ENCODE results near the gene DNAJC15. TPM values are rescaled to one million over a fixed set of nuclear protein-coding genes. Genes with fewer than 3 reads are reported as not detected.

Gene DNAJC15
- total RNA-seq, 1 donor from 2014 or later, result 21.6 TPM

GRCh38 chr13:43119206-43119605 is 95.8 kb downstream of the DNAJC15 start:
- no peaks in the 10 kb centered on the region for H3K36me3 Mint-ChIP-seq (ENCODE audit: low read depth)
- DNase-seq (ENCODE audit: low spot score), result no peak
- H3K4me3 Mint-ChIP-seq (ENCODE audit: unreplicated experiment), result no peak overlapping the region
- H3K4me1 Mint-ChIP-seq (ENCODE audit: low read depth), result no peaks in the 10 kb centered on the region
- no peaks in the 10 kb centered on the region for H3K9me3 Mint-ChIP-seq (ENCODE audit: low read depth)
- no peak overlapping the region for H3K27ac Mint-ChIP-seq (ENCODE audit: unreplicated experiment)
- TF ChIP-seq, protein P1, sequence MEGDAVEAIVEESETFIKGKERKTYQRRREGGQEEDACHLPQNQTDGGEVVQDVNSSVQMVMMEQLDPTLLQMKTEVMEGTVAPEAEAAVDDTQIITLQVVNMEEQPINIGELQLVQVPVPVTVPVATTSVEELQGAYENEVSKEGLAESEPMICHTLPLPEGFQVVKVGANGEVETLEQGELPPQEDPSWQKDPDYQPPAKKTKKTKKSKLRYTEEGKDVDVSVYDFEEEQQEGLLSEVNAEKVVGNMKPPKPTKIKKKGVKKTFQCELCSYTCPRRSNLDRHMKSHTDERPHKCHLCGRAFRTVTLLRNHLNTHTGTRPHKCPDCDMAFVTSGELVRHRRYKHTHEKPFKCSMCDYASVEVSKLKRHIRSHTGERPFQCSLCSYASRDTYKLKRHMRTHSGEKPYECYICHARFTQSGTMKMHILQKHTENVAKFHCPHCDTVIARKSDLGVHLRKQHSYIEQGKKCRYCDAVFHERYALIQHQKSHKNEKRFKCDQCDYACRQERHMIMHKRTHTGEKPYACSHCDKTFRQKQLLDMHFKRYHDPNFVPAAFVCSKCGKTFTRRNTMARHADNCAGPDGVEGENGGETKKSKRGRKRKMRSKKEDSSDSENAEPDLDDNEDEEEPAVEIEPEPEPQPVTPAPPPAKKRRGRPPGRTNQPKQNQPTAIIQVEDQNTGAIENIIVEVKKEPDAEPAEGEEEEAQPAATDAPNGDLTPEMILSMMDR (IDR thresholded peaks at IDR 0.05), result no peak
- H3K27me3 Mint-ChIP-seq (ENCODE audit: low read depth), result no peaks in the 10 kb centered on the region

- no peak overlapping the region for H3K27ac Mint-ChIP-seq (ENCODE audit: unreplicated experiment)
- no peaks in the 10 kb centered on the region for H3K36me3 Mint-ChIP-seq (ENCODE audit: low read depth)
- TF ChIP-seq, protein P1 (IDR thresholded peaks at IDR 0.05), result no peak
- H3K9me3 Mint-ChIP-seq (ENCODE audit: low read depth), result no peaks in the 10 kb centered on the region
- H3K27me3 Mint-ChIP-seq (ENCODE audit: low read depth), result no peaks in the 10 kb centered on the region
- DNase-seq (ENCODE audit: low spot score), result no peak
- peaks cover 5% of the 10 kb centered on the region for H3K4me1 Mint-ChIP-seq (ENCODE audit: low read depth)
- H3K4me3 Mint-ChIP-seq (ENCODE audit: unreplicated experiment), result no peak overlapping the region
Observed at GRCh38 chr13:43122791-43123190, 99.4 kb downstream of the DNAJC15 start.

- Mint-ChIP-seq H3K4me1 (ENCODE audit: low read depth) (peaks cover 11% of the 10 kb centered on the region), H3K9me3 (ENCODE audit: low read depth) (no peaks in the 10 kb centered on the region)
Observed at GRCh38 chr13:43123856-43124255, 100.5 kb downstream of the DNAJC15 start.

DNA sequence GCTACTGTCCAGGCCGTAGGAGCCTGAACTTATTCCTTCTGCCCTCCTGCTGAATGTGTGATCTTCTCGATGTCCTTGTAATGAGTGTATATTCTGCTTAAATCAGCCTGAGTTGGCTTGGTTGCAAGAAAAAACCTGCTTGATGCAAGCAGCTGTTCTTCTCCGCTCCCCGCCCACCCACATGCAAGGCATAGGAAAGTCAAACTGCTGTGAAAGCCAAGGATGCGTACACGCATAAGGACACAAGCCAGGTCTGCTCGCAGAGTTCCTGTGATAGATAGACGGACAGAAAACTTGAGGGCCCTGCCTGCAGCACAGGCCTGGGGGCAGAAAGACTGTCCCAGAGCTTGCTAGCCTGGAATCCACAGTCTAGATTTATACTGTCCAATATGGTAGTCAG is 101.1 kb downstream of the DNAJC15 start:
- DNase-seq (ENCODE audit: low spot score), result no peak
- H3K4me1 Mint-ChIP-seq (ENCODE audit: low read depth), result peaks cover 11% of the 10 kb centered on the region
- H3K4me3 Mint-ChIP-seq (ENCODE audit: unreplicated experiment), result no peak overlapping the region
- TF ChIP-seq, protein P1 (IDR thresholded peaks at IDR 0.05), result no peak
- no peaks in the 10 kb centered on the region for H3K27me3 Mint-ChIP-seq (ENCODE audit: low read depth)
- no peak overlapping the region for H3K27ac Mint-ChIP-seq (ENCODE audit: unreplicated experiment)
- H3K9me3 Mint-ChIP-seq (ENCODE audit: low read depth), result no peaks in the 10 kb centered on the region
- no peaks in the 10 kb centered on the region for H3K36me3 Mint-ChIP-seq (ENCODE audit: low read depth)

More at GRCh38 chr13:43123856-43124255, 100.5 kb downstream of the DNAJC15 start:
- Mint-ChIP-seq H3K36me3 (ENCODE audit: low read depth) (no peaks in the 10 kb centered on the region), H3K4me3 (ENCODE audit: unreplicated experiment) (no peak overlapping the region), H3K27me3 (ENCODE audit: low read depth) (no peaks in the 10 kb centered on the region), H3K27ac (ENCODE audit: unreplicated experiment) (no peak overlapping the region)
- TF ChIP-seq, protein P1 (IDR thresholded peaks at IDR 0.05), result no peak
- DNase-seq (ENCODE audit: low spot score), result no peak

DNA sequence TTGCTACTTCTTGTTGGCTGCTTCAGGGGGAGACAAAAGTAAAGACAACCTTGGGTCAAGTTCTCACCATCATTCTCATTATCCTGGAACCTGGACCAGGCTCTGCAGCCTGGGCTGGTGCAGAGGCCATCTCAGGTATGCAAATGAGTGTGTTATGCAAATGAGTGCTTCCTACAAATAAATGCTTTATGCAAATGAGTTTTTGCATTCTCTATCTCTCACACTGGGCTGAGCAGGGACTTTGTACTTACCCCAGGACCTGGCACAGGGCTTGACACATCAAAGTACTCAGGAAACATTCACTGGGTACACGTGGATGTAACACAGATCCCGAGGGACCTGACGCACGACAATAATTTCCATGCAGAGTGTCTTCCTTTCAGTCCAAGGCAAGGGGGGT is 103.0 kb downstream of the DNAJC15 start:
- Mint-ChIP-seq H3K27me3 (ENCODE audit: low read depth) (no peaks in the 10 kb centered on the region), H3K9me3 (ENCODE audit: low read depth) (no peaks in the 10 kb centered on the region), H3K4me3 (ENCODE audit: unreplicated experiment) (no peak overlapping the region), H3K27ac (ENCODE audit: unreplicated experiment) (no peak overlapping the region), H3K4me1 (ENCODE audit: low read depth) (peaks cover 11% of the 10 kb centered on the region), H3K36me3 (ENCODE audit: low read depth) (no peaks in the 10 kb centered on the region)
- DNase-seq (ENCODE audit: low spot score), result no peak
- TF ChIP-seq, protein P1 (IDR thresholded peaks at IDR 0.05), result no peak

All from chondrocyte (in vitro differentiated cells).